HG02943 (cell line): ENCODE measurements around the gene KLHL33.

ENCODE experiments used
- ATAC-seq: cut with Tn5 transposase; IDR thresholded peaks from one replicate; pipeline ENCODE4 v1.9.1; 2021; ENCODE audit warnings: mild to moderate bottlenecking, low read depth, moderate library complexity; ENCODE audit not compliant: unreplicated experiment

The KLHL33 gene

GRCh38 chr14:20415782-20416206, 20.2 kb downstream of the KLHL33 start:
- no peak for ATAC-seq

DNA sequence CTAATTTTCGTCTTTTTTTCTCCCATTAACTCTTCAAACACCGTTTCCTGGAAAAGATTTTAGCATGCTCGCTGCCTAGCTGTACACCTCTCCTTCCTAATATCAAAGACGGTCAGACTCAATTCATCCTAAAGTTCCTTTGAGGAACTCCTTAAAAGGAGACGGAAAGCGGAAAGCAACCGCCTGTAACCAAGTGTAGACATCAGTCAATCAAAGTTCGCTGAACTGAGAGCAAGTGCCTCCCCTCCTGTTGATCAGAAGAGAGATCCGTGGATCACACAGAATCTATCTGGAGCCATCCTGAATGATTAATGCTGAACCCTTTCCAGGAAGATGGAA, 22.3 kb downstream of the KLHL33 start:
- no peak for ATAC-seq

DNA sequence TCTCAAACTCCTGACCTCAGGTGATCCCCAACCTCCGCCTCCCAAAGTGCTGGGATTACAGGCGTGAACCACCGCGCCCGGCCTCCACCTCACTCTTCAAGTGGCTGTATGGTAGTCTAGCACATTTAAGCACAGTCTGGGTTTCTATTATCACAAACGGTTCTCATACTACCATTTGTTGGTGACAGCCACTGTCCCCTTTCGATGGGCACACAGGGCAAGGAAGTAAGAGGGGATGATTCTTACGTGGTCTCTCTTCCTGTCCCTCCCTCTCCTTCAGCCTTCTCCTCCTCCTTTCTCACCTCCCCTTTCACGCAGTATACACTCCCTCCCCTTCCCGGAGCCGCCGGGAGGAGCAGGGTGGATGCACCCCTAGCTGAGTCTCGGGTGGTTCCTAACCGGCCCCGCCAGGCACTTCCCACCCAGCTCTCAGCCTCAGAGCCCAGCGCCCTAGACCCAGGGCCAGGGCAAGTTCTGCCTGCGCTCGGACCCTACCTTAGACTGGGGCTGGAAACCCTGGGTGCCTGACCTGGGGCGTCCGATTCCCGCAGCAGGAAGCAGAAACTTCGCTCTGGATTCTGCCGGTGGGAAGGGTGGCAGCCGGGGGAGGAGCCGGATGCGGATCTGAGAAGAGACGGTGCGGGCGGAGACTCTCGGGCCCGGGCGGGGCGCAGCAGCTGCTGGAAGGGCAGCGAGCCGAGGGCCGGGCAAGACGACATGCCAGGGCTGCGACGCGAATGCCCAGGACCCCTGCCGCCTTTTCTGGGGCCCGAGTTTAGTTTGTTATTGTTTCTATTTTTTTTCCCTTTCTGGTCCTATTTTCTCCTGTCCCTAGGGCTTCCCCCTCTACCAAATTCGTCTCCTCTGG, 22.9 kb downstream of the KLHL33 start, which contains the start of gene TEP1:
TSS of gene TEP1 (minus strand) at position 626 of the 868 bp plus-strand sequence. CDS start 5,062 bp downstream, outside the sequence.
- ATAC-seq, result peak; percentile 74

- peak; percentile 62 for ATAC-seq
These were observed 23.6 kb downstream of the KLHL33 start for GRCh38 chr14:20412411-20412810.

- no peak for ATAC-seq
These were observed 26.7 kb downstream of the KLHL33 start for GRCh38 chr14:20409226-20409625.

DNA sequence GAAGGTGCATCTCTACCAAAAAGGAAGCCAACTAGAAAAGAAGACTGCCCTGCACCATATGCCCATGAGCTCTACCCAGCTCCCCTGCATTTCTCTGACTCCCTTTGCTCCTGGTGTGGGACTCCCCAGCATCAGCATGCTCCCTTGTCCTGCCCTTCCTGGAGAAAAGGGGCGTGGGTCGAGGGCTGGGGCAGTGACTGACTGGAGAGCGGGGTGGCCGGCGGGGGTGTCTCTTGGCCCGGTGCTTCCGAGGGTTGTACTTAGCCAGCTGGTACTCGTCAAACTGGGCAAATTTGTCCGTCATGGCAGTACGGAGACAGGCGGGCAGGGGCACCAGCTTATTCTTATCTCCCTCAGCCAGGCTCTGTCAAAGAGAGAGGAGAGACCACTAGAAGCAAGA, 32.4 kb downstream of the KLHL33 start:
- ATAC-seq, result no peak

DNA sequence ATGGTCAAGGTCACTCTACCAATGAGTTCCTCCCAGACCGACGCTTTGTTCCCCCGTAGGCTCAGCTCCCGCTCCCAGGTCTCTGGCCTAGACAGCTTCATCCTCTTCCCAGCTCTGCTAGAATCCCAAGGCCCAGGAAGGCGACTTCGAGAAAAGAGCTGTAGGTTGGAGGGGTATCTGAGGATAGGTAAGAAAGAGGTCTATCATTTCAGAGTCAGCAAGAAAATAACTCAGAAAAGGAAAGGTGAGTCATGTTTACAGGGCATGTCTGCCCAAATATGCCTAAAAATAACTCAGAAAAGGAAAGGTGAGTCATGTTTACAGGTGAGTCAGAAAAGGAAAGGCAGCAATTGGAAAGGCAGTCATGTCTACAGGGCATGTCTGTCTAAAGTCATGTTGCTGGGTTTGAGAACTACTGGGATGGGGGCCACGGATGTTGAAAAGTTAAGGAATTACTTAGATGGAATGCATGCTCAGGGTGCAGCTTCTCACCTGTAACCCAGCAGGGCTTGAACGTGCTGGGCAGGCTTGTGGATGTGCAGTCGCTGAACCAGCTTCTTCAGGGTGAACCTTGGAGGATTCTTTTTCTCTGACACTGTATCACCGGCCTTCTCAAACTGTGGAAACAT, 34.9 kb downstream of the KLHL33 start:
- no peak for ATAC-seq

DNA sequence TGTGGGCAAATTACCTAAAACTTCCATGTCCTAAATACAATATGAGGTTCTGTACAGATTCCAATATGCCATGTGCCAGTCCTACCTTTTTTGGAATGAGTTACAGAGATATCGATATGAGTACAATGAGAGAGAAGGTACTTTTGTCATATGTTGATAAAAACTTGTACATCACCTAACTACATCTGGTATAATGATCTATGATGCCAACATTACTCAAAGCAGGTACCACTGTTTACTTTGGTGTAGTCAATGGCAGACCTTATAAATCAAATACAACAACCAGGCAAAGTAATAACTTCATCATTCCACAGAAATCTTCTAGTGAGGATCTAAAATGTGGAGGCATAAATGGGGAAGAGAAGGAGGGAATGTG, 35.4 kb downstream of the KLHL33 start:
- no peak for ATAC-seq

DNA sequence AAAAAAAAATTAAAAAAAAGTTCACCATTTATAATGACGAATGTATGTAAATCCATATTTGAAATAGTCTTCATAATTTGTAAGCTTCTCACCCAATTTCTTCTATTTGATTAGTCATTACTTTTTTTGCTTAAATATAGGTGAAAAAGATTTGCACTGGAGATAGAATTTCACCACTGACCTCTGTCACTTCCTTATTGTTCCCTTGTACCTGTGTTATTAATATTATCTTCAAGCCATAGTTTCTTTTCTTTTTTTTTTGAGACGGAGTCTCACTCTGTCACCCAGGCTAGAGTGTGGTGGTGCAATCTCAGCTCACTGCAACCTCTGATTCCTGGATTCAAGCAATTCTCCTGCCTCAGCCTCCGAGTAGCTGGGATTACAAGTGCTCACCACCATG, 38.5 kb downstream of the KLHL33 start:
- no peak for ATAC-seq

- ATAC-seq, result no peak
These were observed 44.5 kb downstream of the KLHL33 start for GRCh38 chr14:20391505-20391904.

DNA sequence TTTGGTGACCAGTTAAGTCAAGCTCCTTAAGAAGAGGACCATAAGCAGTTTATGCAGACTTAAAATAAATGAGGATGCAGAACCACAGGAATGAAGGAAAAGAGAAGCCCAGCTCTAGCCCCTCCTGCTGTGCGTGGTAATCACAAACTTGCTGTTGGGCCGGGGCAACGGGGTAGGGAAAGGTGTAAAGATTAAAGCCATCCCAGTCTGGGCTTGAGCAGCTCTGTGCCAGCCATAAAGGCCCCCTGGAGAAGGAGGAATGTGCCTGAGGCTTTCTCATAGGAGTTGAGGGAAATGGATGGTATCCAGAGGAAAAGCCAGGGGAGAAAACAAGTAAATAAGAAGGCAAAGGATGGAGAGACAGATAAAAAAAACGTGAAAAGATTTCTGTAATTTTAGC, 47.8 kb downstream of the KLHL33 start:
- ATAC-seq, result no peak

GRCh38 chr14:20387576-20387975, 48.4 kb downstream of the KLHL33 start:
- ATAC-seq, result no peak

DNA sequence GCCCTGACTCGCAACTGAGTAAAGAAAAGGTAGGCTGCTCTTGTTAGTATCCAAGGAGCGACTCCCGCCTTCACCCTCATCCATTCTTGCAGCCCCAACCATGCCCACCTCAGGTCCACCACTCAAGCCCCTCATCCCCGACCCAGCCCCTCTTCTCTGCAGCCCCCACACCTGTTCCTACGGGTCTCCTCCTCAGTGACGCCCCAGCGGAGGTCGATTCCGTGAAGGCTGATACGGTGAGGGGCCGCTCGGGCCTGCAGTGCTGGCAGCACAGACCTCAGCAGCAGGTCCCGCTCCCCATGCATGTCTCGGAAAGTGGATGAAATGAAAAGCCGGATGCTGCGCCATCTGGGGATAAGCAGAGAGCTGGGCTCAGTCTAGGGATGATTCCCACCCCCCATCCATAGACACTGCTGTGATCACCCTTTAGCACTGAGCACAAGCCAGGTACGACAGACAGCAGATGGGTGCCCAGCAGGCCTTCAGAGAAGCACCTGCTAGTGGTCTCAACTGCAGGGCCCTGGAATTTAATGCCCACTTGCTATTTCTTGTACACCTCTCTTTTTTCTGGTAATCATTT, 49.6 kb downstream of the KLHL33 start:
- no peak for ATAC-seq

DNA sequence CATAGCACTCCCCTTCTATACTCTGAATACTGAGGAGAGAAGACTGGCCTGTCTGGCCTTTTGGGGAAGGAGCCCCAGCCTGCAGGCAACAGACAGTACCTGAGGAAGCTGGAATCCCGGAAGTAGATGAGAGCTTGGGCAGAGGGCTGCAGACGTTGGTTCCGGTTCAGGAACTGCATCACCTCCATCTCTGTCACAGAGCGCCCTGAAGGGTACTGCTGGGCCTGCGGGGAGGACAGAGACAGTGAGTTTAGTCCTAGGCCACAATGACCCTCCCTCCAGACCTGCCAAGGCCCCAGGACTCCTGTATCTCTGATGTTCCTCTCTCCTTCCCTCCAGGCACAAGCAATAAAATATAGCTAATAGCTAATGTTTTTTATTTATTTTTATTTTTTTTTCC, 51.1 kb downstream of the KLHL33 start:
- no peak for ATAC-seq

DNA sequence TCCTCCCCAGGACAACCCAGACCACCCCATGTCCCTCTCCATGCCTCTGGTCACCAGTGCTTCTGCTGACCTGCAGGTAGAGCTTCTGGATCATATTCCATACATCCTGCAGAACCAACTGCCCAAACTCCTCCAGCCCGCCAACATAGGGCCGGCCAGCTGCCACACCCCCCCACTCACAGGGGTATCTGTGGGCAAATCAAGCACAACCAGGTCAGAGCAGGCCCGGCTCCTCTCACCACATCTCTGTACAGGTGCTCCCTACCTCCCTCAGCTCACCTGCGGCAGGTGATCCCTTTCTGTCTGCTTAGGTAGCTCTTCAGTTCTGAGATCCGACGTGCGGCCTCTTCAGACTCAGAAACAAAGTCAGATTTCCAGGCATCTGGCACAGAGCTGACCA, 51.6 kb downstream of the KLHL33 start:
- no peak for ATAC-seq

DNA sequence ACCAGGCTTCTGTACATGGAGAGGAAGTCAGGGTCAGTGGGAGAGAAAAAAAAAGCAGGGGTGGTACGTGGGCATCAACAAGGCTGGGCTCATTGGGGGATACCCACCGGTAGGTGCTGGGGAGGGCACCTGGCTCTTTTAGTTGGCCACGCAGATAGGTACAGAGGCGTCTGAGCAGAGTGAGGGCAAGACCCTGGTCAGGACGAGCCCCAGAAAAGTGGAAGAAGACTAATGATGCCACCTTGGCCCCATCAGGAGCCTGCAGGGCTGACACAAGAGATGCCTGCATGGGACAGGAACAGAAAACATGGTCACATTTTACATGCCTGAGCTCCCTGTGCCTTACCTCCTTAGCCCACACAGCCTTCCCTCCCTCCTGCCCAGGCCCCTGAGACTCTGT, 52.3 kb downstream of the KLHL33 start:
- ATAC-seq, result no peak

DNA sequence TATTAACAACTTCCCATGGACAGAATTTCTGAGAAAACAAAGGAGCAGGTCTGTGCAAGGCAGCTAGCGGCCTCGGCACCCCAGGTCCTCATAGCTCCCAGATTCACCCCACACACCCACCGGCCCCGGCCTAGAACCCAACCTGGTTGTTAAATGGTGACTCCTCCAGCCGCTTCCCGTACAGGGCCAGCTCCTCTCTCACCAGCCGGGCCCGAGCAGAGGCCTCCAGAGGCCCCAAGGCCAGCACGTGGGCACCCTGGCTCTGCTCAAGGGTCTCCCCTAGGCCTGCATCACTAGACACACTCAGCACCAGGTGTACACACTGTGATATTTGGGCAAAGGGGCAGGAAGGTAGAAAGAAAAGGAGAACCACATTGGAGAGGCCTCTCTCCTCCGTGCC, 52.9 kb downstream of the KLHL33 start:
- ATAC-seq, result no peak

GRCh38 chr14:20382526-20382925, 53.4 kb downstream of the KLHL33 start:
- no peak for ATAC-seq

GRCh38 chr14:20381341-20381740, 54.6 kb downstream of the KLHL33 start:
- ATAC-seq, result no peak

GRCh38 chr14:20380681-20381080, 55.3 kb downstream of the KLHL33 start:
- no peak for ATAC-seq

DNA sequence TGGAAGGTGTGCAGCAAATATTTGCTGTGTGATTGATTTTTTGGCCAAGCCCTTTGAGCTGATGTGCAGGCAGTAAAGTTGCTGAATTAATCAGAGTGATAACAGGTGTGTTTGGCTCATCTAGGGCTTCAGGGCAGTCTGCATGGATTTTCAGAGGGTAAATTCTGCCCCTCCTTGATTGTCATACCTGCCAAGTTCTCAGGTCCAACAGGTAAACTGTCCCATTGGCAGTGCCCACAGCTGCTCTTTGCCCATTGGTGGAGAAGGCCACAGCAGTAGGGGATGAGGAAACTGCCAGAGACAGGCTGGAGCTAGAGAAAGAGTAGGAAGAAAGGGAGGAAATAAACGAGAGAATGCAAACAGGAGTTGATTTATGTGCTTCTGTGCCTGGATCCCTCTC, 56.2 kb downstream of the KLHL33 start:
- no peak for ATAC-seq

DNA sequence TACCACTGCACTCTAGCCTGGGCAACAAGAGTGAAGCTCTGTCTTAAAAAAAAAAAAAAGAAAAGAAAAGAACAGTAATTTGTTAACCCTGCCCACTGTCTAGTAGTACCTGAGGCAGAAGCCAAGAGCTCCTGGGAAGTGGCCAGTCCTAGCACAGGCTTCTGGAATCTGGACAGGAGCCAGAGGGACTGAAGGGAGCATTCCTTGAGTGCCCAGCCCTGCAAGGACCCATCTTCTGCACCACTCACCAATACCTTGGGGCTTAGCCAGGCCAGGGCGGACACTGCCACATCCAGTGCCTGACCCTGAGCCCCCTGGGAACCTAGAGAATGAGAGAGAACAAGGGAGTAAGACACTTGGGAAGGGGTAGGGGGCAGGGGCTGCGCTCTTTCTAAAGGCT, 58.8 kb downstream of the KLHL33 start:
- no peak for ATAC-seq
